HEK293 (cell line): ENCODE results near the gene CACNA1S.

ENCODE experiments used
- CTCF ChIP-seq: fragments of 450-650 bp; formaldehyde crosslinking; IDR thresholded peaks from 2 replicates; pipeline ENCODE4 v1.5.1; 2016; ENCODE audit warnings: missing biosample characterization, missing genetic modification characterization
- SETDB1 ChIP-seq: IDR thresholded peaks from one replicate; pipeline ENCODE4 v1.6.1; 2017; ENCODE audit warnings: mild to moderate bottlenecking, low read length, moderate library complexity, mixed read lengths; ENCODE audit not compliant: insufficient read length
- ZFHX2 ChIP-seq: fragments of 450-650 bp; formaldehyde crosslinking; conservative IDR thresholded peaks from 2 replicates; pipeline ENCODE4 v1.5.1; 2016; ENCODE audit warnings: missing biosample characterization, missing genetic modification characterization
- ZNF19 ChIP-seq: fragments of 450-650 bp; formaldehyde crosslinking; IDR thresholded peaks from 2 replicates; pipeline ENCODE4; 2016; ENCODE audit warnings: missing biosample characterization, missing genetic modification characterization, low read depth
- ZNF202 ChIP-seq: fragments of 450-650 bp; formaldehyde crosslinking; IDR thresholded peaks from 2 replicates; pipeline ENCODE4 v1.5.1; 2016; ENCODE audit warnings: missing biosample characterization, missing genetic modification characterization, borderline replicate concordance
- ZNF76 ChIP-seq: fragments of 450-650 bp; formaldehyde crosslinking; IDR thresholded peaks from 2 replicates; pipeline ENCODE4; 2016; ENCODE audit warnings: low read depth, missing biosample characterization, missing genetic modification characterization, borderline replicate concordance

GRCh38 chr1:201021630-201022492 is 90.4 kb downstream of the CACNA1S start:
- TF ChIP-seq ZNF202 (tag by site-specific recombination) (no peak), ZFHX2 (tag by site-specific recombination) (no peak), ZNF19 (no peak), ZNF76 (no peak), SETDB1 (no peak), CTCF (tag by site-specific recombination) (no peak)
